Fibroblast of skin of back (primary cell): ENCODE data around the gene DIP2C.
A peak's percentile ranks its signal among the peaks of the same experiment; 100 is the strongest.
"Not testable (repeated sequence)": the region's sequence is repeated elsewhere in the genome, so short reads cannot be mapped to it uniquely, and the experiment has no call there.

Experiments used
- DNase-seq: peaks from one replicate; pipeline ENCODE4 v3.0.0-alpha.2; 2013

Gene DIP2C

DNA sequence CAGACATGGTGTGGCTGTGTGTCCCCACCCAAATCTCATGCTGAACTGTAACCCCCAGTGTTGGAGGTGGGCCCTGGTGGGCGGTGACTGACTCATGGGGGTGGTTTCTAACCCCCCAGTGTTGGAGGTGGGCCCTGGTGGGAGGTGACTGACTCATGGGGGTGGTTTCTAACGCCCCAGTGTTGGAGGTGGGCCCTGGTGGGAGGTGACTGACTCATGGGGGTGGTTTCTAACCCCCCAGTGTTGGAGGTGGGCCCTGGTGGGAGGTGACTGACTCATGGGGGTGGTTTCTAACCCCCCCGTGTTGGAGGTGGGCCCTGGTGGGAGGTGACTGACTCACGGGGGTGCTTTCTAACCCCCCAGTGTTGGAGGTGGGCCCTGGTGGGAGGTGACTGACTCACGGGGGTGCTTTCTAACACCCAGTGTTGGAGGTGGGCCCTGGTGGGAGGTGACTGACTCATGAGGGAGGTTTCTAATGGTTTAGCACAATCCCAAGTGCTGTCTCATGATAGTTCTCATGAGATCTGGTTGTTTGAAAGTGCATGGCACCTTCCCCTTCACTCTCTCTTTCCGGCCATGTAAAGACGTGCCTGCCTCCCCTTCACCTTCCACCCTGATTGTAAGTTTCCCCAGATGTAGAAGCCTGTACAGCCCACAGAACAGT is 78.7 kb downstream of the DIP2C start:
- peak; percentile 95 for DNase-seq

DNA sequence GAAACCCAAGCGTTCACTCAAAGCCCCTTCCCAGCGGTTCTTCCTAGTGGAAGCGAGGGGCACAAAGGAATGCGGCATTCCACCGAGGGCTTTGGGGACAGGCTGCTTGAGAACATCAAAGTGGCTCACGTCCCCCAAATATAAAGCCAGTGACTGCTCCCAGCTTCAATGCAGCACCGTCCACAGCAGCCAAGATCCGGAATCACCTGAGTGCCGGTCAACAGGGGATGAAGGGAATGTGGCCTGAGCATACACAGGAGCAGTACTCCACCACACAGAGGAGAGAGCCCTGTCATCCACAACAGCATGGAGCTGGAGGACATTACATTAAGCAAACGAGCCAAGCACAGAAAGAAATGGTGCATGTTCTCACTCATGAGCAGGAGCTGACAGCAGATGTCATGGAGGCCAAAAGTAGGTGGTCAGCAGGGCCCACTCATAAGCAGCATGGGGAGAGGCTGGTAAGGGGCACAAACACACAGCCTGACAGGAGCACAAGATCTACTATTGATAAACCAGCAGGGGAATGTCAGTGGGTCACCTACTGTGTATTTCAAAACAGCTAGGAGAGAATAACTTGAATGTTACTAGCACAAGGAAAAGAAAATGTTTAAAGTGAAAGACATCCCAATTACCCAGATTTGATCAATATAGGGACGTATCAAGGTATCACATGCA is 79.5 kb downstream of the DIP2C start:
- no peak for DNase-seq

DNA sequence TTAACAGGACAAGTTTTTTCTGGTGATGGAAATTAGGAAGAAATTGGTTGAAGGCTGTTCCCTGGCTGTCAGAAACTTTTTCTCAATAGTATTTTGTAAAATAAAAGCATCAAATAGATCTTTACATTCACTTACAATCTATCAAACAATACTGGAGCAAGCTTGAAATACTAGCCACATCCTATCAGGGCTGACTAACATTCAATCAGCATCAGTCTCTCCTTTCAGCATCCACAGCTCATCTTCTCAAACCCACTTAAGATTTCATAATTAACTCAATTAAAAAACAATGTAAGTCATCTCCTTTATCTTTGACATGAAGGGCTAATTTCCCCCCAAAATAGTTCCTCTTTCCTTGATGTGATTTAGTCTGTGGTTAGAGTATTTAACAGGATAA is 80.2 kb downstream of the DIP2C start:
- DNase-seq, result no peak

DNA sequence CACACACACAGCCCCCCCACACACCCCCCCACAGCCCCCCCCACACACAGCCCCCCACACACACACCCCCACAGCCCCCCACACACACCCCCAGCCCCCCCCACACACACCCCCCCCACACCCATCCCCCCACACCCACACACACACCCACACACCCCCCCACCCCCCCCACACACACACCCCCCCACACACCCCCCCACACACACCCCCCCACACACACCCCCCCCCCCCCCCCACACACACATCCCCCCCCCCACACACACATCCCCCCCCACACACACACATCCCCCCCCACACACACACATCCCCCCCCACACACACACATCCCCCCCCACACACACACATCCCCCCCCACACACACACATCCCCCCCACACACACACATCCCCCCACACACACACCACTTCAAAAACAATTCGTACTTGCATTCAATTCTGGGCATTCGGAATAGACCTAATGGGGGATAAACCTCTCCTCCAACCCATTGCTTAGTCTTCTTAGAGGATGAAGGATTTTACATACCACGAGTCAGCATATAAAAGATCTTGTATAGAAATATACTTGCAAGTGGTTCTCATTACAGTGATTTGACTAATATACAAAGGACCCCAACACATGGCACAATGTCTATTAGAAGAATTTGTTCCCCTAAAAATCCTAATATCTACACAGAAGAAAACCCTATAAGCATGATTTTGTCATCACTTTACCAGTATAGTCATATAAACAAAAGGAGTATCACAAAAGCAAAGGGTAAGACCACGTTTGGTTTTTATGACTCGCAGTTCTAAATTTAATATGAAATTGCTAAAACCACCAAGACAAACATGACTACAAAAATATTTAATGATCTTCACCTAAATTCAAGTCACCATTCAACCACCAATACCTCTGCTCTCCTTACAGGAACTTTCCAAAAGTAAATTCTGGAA is 80.9 kb downstream of the DIP2C start:
- peak; percentile 49 for DNase-seq

DNA sequence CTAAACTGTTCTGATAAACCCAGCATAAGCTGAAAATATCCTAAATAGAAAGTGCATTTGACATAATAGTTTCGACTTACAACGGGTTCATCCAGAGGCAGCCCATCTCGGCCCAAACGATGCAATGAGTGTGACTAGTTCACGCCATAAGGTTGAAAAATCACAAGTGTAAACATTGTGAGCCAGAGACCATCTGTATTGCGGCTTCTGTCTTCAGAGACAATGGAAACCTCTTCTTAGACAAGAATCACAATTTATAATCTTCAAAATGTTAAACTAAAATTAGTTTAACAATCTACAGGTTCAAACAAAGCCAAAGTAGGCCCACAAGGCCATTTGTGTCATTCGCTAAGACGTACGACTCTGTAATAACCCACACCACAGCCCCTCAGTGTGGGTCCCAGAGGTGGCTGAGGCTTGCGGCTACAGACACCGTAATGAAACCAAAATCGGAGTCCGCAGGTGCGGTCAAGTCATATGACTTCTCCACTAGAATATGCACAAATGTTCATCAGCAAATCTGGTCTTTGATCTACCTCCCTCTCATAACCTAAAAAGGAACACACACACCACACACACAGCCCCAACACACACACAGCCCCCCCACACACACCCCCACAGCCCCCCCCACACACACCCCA is 81.8 kb downstream of the DIP2C start:
- DNase-seq, result peak; percentile 41

DNA sequence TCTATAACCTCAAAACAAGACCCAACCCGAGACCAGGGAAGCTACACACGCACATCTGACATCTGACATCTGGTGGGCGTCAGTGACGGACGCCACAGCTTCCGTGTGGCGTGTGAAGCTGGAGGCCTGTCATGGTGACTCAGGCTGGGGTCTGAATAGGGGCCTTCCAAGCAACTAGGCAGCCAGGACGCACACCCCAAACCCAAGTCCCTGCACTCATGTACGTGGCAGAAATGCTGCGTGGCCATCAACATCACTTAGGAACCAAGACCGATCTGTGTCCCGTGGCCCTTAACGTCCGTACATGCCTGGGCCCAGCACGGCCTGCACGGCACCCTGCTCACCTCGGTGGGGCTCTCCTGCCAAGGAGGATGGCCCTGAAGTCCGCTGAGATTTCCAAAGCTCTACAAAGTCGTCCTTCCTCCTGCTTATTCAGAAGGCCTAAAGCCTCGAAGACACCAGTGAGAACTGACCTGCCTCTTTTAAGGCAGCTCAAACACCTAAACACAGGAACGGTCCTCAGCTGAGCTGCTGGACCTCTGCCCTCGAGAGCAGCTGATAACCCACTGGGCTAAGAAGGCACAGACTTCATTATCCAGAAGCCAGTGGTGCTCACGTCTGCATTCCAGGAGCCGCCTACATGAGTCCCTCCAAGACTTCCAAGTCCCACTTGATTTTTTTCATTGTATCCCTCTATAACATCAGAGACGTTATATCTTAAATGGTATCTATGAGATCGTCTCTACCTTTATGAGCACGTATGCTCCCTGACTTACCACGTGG is 82.5 kb downstream of the DIP2C start:
- peak; percentile 54 for DNase-seq

DNA sequence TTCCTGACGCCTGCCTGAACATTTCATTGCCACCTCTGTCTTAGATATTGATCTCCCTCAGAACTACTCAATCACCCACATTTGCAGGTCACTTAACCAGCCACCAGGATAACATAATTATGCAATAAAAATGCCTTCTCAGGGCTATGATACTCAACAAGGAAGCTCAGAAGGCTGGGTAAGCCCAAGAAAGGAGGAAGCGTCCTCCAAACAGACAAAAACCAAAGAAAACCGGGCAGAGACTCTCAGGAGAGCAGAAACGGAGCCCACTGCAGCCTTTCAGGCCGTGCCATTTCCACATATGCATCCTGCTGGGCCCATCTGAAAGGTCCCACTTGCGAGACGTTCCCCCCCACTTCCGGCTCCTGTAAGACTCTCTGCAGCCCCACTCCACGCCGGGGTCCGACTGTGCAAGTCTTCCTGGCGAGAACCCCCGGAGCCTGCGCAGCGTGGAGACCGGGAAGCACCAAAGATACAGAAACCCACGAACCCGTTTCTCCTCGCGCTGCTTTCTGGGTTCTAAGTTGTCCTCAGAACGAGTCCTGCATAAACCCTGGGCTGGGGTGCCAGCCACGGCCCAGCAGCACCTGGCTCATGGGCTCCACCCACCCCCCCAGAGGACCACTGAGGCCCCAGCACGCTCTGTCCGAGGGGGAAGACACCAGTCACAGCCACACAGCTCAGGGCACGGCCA is 83.7 kb downstream of the DIP2C start:
- no peak for DNase-seq

DNA sequence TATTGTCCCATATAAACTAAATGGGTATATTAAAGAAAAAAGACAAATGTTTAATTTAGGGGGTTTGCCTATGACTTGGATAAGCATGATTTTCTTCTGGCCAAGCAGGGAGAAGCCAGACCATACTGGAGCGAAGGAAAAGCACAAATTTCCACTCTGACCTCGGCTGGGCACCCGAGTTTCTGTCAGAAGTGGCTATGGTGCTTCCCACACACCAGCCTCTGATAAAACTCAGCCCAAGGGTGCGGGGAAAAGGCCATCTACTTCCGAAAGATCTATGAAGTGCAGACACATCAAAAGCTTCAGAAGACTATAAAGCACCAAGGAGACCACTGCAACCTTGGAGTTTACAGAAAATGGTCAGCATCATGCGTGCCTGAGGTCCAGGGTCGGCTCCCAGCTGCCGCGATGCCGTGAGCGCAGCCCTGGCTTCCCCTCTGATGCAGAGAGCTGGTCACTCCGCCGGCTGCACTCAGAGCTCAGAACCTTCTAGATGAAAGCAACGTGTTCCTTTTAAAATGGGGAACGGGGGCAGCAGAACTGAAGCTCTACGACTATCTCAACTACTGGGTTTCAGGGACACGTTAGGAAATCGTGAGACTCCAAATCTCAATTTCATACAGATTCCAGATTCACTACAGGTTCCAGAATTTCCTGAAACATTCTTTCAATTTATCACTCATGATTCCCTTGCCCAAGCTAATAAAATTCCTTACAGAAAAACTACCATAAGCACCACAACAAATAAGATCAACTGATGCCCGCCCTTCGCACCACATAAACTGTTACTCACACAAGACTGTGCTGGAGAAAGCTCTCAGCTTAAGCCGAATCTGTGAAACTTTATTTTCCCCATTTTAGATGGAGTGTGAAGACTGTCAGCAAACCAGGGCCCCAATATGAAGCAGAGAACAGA is 84.5 kb downstream of the DIP2C start:
- no peak for DNase-seq

DNA sequence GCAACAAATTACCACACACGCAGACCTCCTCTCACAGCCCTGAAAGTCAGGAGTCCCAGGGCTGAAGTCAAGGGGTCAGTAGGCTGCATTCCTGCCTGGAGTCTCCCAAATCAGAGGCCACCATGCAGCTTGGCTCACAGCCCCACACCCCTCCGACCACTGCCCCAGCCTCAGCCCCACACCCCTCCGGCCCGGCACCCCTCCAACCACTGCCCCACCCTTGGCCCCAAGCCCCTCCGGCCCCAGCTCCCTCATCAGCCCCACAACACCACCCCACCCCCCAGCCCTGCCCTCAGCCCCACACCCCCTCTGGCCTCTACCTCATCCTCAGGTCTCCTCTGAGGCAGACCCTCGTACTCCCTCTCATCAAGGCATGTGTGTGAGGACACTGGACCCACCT is 85.7 kb downstream of the DIP2C start:
- no peak for DNase-seq

DNA sequence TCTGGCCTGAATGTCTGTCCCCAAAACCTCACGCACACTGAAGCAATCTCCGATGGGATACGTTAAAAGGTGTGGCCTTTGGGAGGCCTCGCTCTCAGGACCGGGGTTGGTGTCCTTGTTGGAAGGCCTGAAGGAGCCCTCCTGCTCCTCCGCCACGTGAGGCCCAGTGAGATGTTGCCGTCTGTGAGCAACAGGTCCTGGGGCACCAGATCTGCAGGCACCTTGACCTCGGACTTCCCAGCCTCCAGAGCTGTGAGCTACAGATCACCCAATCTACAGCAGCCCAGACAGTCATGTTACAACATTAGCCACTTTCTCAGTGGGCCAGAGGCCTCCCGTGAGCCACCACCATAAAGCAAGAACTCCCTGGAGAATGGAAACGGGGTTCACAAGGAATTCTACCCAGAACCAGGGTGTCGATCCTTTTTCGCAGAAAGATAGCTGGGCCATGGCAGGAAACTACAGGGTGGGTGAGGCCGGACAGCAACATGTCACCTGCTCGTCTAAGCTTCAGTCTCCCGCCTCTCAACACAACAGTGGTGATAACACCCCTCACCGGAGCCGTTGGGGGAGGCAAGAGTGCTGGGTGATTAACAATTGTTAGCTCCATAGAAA is 87.0 kb downstream of the DIP2C start:
- no peak for DNase-seq

DNA sequence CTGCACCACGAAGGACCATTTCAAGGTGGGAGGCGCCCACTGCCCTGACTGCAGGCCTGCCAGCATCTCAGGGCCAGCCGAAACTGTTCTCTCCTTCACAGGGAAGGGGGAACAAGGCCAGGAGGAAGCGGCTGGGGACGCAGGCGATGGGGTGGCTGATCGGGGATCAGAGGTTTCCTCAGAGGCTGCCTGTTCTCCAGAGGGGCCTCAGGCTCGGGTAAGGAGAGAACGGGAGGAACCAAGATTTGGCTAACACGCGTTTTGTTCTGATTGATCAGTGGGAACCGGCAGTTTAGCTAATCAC is 87.9 kb downstream of the DIP2C start:
- DNase-seq, result no peak

DNA sequence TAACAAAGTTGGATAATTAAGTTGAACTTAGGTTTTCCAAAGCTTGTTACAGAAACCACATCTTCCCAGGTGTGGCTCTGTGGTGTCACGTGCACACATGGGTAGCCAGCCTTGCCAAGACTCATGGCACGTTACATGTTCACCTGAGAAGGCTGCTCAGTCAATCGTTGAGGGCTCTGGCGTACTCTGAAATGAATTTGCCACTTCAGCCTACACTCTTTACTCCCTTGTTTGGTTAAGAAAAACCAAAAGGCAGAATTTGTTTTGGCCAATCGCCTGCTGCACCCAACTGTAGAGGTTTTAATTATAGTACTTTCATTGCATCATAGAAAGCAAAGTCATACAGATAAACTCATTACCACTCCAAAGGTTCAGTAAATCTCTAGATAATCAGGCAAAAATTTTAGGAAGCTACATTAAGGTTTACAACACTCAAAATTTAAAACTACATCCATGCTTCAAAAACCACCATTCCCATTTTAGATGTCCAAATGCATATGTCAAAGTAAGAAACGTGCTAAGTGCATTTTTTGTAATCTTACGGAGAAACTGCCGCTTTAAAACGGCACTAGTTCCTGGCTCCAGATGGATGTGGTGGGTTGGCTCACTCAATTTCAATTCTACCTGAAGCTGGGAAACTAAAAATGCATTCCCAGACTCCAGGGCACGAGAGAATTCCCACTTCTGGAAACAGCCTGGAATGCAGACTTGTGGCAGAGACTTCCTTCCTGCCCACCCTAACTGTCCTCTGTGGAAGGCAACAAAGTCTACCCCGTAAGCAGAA is 88.4 kb downstream of the DIP2C start:
- DNase-seq, result peak; percentile 74

DNA sequence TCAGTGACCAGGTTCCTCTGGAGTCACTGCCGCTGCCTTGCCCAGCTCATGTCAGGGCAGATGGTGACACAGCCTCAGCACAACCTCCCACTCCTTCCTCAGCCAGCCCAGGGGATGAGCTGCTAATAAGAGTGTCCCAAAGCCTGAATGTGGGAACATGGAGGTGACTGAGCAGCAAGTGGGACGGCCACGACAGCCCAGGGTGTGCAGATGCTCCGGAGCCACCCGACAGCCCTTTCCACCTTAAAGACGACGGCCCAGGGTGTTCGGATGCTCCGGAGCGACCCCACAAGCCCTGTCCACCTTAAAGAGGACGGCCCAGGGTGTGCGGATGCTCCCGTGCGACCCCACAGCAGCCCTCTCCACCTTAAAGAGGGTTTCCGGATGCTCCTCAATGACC is 89.2 kb downstream of the DIP2C start:
- DNase-seq, result no peak

DNA sequence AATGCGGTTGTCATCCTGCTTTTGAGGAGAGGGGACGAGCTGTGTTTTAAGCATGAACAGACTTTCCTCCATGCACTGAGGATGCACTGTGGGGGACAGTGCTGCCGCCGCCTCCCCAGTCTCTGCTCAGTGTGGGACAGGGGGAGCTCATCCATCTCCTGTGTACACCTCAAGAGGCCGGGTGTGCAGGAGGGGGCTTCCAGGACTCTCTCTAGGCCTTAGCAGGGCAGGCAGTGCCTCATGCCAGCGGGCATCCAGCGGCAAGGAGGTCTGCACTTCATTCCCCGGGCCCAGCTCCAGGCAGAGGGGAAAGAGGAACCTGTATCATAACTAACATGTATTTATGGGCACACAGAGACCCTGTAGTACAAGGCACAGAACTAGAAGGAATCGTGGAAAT is 89.7 kb downstream of the DIP2C start:
- DNase-seq, result no peak

DNA sequence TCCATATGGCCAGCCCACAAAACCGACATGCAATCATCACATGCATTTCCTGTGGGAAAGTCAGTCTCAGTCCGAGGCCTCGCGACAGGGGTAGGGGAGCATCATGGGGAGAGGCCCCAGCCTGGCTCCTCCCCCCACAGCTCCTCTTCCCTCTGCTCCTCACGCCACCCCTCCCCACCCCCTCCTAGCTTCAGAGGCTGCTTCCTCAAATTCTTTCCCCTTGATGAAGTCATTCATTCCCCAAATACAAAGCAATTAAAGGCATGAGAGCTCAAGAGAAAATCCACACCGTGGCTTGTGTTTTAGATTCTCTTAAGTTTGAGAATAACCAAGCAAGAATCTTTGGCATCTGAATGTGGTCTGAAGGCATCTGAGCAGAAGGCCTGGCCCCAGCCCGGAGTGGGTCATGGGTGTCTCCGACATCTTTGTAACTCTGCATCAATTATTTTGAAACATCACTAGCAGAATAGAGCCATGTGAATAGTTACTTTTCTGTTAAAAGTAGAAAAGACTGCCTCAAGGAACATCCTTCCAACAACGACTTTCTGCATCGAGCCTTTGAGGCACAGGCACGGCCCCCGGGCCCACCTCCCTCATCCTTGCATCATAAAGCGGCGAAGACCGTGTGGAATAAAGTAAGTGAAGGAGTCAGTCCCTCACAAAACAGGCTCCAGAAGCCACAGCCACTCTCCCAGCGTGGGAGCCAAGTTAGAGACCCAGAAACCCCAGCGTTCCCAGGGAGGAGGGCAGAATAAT is 90.9 kb downstream of the DIP2C start:
- peak; percentile 100 for DNase-seq

DNA sequence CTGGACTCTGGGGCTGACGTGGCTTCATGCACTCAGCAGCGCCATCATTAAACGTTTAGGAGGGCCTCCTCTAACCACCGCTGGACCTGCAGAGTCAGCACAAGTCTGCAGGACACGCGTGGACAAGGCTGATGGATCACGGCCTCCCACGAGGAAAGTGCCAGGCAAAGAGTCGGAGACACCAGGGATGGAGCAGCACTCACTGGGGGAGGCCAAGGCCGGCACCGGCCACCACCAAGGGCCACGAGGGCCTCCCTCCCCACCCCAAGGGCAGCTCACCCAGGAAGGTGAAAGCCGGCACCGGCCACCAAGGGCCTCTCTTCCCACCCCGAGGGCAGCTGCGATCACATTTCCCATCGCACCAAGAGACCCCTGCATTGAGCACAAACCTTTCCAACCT is 91.5 kb downstream of the DIP2C start:
- no peak for DNase-seq

DNA sequence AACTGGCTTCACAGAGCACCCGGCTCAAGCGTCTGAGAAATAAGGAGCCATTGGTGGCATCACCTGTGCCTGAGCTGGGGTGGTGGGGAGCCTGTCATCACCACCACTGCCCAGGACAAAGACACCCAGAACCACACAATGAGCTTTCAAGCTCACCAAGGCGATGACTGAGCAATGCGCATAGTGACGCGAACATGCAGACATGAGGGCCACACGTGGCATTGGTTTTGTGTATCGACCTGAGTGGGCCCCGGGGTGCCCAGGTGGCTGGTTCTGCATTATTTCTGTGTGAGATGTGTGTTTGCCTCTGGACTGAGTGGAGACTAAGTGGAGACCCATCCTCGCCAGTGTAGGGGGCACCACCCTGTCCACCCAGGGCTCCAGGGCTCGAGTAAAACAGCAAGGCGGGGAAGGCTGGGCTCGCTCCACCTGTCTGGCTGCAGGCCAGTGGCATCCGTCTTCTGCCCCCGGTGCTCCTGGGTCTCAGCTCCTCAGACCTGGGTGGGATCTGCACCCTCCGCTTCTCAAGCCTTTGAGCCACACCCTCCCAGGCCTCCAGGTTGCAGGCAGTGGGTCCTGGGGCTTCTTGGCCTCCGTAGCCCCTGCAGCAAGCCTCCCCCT is 92.6 kb downstream of the DIP2C start:
- DNase-seq, result no peak

DNA sequence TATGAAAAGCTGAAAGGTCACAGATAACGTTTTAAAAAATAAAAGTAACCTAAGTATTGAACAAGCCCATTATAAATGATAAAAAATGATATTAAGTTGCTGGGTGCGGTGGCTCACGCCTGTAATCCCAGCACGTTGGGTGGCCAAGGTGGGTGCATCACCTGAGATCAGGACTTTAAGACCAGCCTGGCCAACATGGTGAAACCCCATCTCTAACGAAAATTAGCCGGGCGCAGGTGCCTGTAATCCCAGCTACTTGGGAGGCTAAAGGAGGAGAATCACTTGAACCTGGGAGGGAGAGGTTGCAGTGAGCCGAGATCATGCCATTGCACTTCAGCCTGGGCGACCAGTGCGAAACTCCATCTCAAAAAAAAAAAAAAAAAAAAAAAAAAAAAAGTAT is 93.3 kb downstream of the DIP2C start:
- DNase-seq, result not testable (repeated sequence)
